HL-60 (cell line): ENCODE measurements around the gene TEX101.

ENCODE experiments used
- DNase-seq, 2 experiments: peaks; one replicate each; pipeline ENCODE4 v3.0.0-alpha.2; 2010 to 2020; ENCODE audit warnings: low read depth in 1 of 2, low spot score in 1 of 2
- H3K27ac ChIP-seq: fragments of 250-450 bp; sonication (Bioruptor Pico); replicated peaks from 2 replicates; pipeline ENCODE4 v1.5.1; 2020; ENCODE audit warnings: mild to moderate bottlenecking, moderate library complexity
- H3K27me3 ChIP-seq: fragments of 250-450 bp; sonication (Bioruptor Pico); 2 replicates; pipeline ENCODE4 v1.5.1; 2021; ENCODE audit warnings: mild to moderate bottlenecking, moderate library complexity; ENCODE audit not compliant: insufficient read depth, poor library complexity, severe bottlenecking
- H3K4me3 ChIP-seq: replicated peaks from 2 replicates; pipeline ENCODE4 v1.5.1; 2011; ENCODE audit warnings: mild to moderate bottlenecking, control low read depth, low read length; ENCODE audit not compliant: insufficient read depth
- CTCF ChIP-seq: IDR thresholded peaks from one replicate; pipeline ENCODE4 v1.5.1; 2011; ENCODE audit warnings: low read length, control low read depth, inconsistent platforms; ENCODE audit not compliant: insufficient read depth
- GABPA ChIP-seq: IDR thresholded peaks from 2 replicates; pipeline ENCODE4 v1.6.1; 2012; ENCODE audit warnings: low read depth
- POLR2AphosphoS5 ChIP-seq: IDR thresholded peaks from 2 replicates; pipeline ENCODE4 v1.6.1; 2012; ENCODE audit warnings: low read depth
- REST ChIP-seq: IDR thresholded peaks from 2 replicates; pipeline ENCODE4 v1.6.1; 2012; ENCODE audit warnings: low read depth; ENCODE audit not compliant: insufficient replicate concordance
- SPI1 ChIP-seq: IDR thresholded peaks from 2 replicates; pipeline ENCODE4 v1.6.1; 2012; ENCODE audit warnings: low read depth, mild to moderate bottlenecking, borderline replicate concordance

The TEX101 gene

DNA sequence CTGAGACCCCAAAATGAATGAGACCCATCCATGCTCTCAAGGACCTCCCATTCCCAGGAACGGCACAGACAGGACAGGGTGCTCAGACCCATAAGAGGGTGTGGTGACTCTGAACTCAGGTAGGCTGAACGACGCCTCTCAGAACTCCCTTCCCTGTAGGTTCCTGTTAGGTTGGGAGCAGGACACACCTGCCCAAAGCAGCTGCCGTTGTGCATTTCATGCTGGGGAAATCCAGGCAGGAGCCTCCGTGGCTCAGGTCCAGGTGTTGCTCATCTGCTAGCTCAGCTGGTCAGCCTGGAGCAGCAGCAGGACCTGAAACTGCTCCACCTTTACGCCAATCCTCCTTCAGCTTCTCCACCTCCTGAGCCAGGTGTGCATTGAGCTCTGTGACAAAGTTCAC is 19.1 kb upstream of the TEX101 start:
- H3K27me3 ChIP-seq, result no peaks in the 10 kb centered on the region
- no peak for DNase-seq
- TF ChIP-seq SPI1 (no peak), POLR2AphosphoS5 (no peak), REST (no peak), GABPA (no peak), CTCF (no peak)
- no peak overlapping the region for H3K4me3 ChIP-seq
- H3K27ac ChIP-seq, result no peak overlapping the region

DNA sequence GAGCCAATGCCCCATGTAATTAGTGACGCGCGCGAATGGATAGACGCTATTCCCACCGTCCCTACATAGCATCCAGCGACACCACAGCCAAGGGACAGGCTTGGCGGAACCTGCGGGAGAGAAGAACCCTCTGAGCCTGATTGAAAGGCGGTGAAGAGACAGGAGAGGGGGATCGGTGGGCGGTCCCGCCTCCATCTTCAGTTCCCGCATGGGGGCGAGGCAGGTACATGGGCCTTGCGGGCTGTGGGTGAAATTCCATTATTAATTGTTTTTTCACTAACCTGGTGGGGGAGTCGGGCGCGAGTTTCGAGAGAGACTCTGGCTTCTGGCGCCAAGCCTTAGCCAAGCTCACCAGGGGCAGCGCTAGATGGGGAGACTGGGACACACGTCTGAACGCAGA is 8.4 kb upstream of the TEX101 start:
- H3K4me3 ChIP-seq, result no peak overlapping the region
- no peak for DNase-seq
- no peaks in the 10 kb centered on the region for H3K27me3 ChIP-seq
- H3K27ac ChIP-seq, result no peak overlapping the region
- no peak for TF ChIP-seq SPI1
- TF ChIP-seq REST, result no peak
- TF ChIP-seq POLR2AphosphoS5, result no peak
- no peak for TF ChIP-seq CTCF
- TF ChIP-seq GABPA, result no peak

GRCh38 chr19:43407416-43408005 is 7.2 kb upstream of the TEX101 start:
- no peaks in the 10 kb centered on the region for H3K27me3 ChIP-seq
- TF ChIP-seq GABPA (no peak), CTCF (no peak), POLR2AphosphoS5 (no peak), SPI1 (no peak), REST (no peak)
- H3K4me3 ChIP-seq, result no peak overlapping the region
- DNase-seq, result no peak
- no peak overlapping the region for H3K27ac ChIP-seq
